HG02571 (cell line): ENCODE results near the gene SLC6A9.
A peak's percentile ranks its signal among the peaks of the same experiment; 100 is the strongest.

Source experiments
- ATAC-seq: cut with Tn5 transposase; IDR thresholded peaks from one replicate; pipeline ENCODE4 v1.9.1; 2021; ENCODE audit warnings: mild to moderate bottlenecking, moderate library complexity; ENCODE audit not compliant: unreplicated experiment

Gene SLC6A9

GRCh38 chr1:43973981-43974442, 57.2 kb downstream of the SLC6A9 start:
- ATAC-seq = no peak

- no peak for ATAC-seq
These were observed 59.8 kb downstream of the SLC6A9 start for GRCh38 chr1:43971336-43971980.

DNA sequence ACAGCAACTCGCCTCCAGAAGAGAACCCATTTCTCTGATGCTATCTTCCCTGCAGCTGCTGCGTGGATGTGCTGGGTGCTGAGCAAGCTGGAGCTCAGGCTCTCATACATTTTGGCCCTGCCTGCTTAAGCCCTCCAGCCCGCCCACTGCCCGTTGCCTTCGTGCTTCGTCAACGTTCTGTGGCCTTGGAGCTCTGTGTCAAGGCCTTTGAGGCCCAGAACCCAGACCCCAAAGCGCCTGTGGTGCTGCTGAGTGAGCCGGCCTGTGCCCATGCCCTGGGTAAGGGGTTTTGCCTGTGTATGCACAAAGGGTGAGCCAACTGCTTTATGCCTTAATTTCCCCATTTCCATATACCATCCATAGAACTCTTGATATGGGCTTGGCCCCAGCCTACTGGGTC, 60.4 kb downstream of the SLC6A9 start:
- no peak for ATAC-seq

DNA sequence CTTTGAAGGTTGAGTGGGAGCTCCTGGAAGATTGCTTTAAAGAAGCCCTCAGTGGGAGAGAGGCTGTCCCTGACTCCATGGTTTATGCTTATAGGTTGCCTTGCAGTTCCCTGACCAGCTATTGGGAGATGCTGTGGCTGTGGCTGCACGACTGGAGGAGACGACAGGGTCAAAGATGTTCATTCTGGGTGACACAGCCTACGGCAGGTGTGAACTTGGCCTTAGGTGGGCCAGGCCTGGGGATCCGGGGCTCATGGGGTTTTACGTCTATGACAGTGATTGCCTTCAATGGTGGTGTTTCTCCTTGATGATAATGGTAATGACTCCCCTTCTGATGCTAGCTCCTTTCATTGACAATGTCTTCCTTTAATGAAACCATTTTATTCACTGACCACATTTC, 60.8 kb downstream of the SLC6A9 start:
- ATAC-seq = no peak

DNA sequence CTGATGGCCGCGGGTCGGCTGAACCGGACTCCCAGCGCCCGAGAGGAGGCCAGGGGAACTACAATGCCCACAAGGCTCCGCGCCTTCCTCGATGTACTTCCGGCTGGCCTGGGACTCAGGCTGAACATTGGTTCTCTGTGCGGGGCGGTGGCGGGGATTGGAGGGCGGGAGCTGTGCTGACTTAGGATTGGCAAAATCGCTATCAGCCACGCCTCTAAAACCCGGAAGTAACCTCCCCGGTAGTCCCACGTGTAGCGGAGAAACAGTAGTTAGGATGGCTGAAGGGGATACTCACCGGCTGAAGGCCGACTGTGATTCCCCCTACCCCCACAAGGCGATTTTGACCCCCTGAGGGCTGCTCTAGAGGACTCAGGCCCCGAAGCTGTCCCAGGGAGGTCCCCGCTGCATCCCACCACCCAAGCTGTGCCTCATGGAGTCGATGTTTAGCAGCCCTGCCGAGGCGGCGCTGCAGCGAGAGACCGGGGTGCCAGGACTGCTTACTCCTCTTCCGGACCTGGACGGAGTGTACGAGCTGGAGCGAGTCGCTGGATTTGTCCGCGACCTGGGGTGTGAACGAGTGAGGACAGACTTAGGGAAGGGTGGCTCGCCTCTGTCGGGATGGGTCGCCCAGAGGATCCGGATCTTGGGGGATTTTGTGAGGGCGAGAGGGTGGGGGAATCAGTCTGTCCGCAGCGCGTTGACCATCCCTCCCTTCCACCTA, 61.4 kb downstream of the SLC6A9 start, which contains the start of gene DPH2:
DPH2 (plus strand) TSS at position 265 of the 721 bp plus-strand sequence; CDS start at position 431, 166 bp downstream.
- ATAC-seq = peak; percentile 58

DNA sequence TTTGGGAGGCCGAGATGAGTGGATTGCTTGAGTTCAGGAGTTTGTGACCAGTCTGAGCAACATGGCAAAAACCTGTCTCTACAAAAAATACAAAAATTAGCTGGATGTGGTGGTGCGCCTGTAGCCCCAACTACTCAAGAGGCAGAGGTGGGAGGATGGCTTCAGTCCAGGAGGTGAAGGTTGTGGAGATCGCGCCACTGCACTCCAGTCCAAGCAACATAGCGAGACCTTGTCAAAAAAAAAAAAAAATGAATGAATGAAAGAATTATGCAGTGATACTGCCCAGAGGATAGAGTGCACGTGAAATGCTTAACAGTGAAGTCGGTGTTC, 61.9 kb downstream of the SLC6A9 start:
- ATAC-seq = no peak

GRCh38 chr1:43968348-43968948, 62.8 kb downstream of the SLC6A9 start:
- no peak for ATAC-seq

DNA sequence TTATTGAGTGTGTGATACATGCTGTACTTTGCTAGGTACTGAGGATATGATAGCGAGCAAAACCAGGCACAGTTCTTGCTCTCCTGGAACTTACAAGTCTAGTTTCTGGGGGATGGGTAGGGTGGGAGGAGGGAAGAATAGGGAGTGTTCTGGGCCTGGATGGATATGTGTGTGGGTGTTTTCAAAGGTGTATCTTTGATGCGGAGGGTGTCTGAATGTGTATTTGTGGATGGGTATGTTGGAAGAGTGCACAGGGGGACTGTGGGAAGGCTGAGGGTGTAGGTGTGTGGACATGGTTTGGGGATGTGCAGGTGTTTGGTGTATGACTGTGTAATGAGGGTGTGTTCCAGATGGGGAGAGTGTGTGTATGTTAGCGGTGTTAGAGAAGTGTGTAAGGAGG, 65.9 kb downstream of the SLC6A9 start:
- no peak for ATAC-seq

- no peak for ATAC-seq
These were observed 67.4 kb downstream of the SLC6A9 start for GRCh38 chr1:43963890-43964289.

DNA sequence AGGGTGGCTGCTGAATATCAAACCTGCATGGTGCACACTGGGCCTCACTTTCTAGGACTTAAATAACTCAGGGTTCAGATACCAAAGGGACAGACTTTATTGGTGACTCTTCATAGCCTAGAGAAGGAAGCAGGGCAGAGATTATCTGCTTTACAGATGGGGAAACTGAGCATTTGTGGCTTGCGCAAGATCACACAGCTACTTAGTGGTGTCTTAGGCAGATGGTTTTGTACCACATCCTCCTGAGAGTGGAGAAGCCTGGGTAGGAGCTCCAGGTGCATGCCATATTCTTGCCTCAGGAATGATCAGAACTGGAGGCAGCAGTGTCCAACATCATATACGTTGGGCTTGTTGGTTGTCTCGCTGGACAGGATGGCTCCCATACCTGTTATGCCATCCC, 68.3 kb downstream of the SLC6A9 start:
- no peak for ATAC-seq

- no peak for ATAC-seq
These were observed 68.9 kb downstream of the SLC6A9 start for GRCh38 chr1:43962324-43962723.

GRCh38 chr1:43961692-43962091, 69.6 kb downstream of the SLC6A9 start:
- no peak for ATAC-seq

DNA sequence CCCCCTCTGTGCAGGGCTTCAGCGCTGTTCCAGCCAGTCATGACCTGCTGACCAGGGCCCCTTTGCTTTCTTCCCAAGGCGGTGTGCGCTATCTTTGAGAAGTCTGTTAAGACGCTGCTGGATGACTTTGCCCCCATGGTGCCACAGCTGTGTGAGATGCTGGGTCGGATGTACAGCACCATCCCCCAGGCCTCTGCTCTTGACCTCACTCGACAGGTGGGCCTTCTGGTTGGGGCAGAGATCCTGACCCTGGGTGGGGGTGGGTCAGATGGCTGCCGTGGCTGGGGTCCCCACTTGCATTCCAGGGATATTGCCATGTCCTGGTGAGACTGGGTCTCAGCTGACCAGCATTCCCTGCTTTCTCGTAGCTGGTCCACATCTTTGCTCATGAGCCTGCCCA, 70.5 kb downstream of the SLC6A9 start:
- no peak for ATAC-seq

GRCh38 chr1:43958351-43959255, 72.7 kb downstream of the SLC6A9 start:
- no peak for ATAC-seq

GRCh38 chr1:43957407-43958040, 73.7 kb downstream of the SLC6A9 start:
- no peak for ATAC-seq

DNA sequence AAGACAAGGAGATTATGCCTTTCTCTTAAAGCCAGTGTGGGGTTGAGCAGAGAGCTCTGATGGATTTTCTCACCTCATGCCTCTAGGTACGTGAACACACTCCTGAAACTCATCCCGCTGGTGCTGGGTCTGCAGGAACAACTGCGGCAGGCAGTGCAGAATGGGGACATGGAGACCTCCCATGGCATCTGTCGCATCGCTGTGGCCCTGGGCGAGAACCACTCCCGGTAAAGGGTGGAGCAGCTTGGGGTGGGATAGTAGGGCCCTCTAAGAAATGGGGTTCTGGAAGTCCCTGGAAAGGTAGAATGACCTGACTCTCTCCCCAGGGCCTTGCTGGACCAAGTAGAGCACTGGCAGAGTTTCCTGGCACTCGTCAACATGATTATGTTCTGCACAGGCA, 75.0 kb downstream of the SLC6A9 start:
- no peak for ATAC-seq

GRCh38 chr1:43954036-43954435, 77.2 kb downstream of the SLC6A9 start:
- ATAC-seq = no peak

DNA sequence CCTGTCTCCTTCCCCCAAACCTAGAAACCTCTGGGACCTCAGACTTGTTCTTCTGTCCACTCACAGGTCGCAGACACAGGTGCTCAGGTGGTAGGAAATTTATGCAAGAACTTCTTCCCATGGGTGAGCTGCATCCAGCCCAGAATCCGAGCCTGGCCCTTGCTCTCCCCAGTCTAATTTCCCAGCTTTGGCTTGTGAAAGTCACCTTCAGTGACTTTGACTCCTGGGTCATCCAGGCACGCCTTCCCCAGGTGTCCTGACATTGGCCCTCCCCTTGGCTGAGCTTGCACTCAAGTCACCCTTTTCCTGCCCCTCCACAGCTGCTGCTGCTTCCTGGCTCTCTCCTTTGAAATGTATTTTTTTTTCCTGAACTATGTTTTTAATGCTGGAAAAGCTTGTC, 77.9 kb downstream of the SLC6A9 start:
- no peak for ATAC-seq

DNA sequence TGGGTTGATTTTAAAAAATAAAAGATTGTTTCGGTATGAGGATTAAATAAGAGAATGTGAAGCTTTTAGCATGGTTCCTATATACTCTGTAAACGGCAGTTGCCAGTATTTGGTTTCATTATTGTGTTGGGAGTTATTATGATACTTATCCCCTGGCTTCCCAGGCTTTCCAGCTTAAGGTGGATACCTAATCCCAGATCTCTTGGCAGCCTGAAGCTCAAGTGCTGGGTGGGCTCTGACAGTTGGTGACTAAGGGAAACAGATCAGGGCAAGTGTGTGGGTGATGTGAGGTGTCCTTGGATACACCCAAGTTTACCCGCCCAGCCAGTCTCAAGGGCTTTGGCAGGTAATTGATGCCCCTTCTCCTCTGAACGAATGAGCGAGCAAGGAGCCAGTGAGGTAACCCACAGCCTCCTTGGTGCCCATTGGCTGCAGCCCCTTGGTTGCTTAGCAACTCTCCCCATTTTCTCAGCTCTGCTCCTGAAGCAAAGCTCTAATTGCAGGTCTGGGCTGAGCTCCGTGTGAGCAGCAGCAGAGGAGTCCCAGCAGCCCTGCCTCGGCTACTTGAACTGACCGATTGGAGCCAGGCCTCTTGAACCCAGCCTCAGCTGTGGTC, 78.4 kb downstream of the SLC6A9 start:
- ATAC-seq = no peak
